K562 (cell line): ENCODE data around the gene LETM1. TPM values are rescaled to one million over a fixed set of nuclear protein-coding genes. Genes with fewer than 3 reads are reported as not detected.

Experiments used
- BACH1 ChIP-seq: fragments of 200-800 bp; sonication (Bioruptor generic); IDR thresholded peaks from 2 replicates; pipeline ENCODE4 v1.6.1; 2016; ENCODE audit warnings: missing genetic modification characterization, missing compliant biosample characterization
- BMI1 ChIP-seq: fragments of 150-350 bp; IDR thresholded peaks from 2 replicates; pipeline ENCODE4 v1.6.1; 2014; ENCODE audit warnings: low read length
- E2F4 ChIP-seq: sonication (generic); formaldehyde crosslinking; IDR thresholded peaks from 2 replicates; pipeline ENCODE4 v1.8.0; 2022; ENCODE audit warnings: mild to moderate bottlenecking, low read depth, missing genetic modification reagents
- ELF2 ChIP-seq: fragments of 250-450 bp; sonication (Bioruptor Pico); IDR thresholded peaks from 2 replicates; pipeline ENCODE4 v1.5.0; 2021; ENCODE audit warnings: mild to moderate bottlenecking
- HDAC1 ChIP-seq, 2 experiments: fragments of 450-650 bp; IDR thresholded peaks; 2 replicates each; pipeline ENCODE4 v1.6.1; 2016 to 2017; ENCODE audit warnings: inconsistent platforms in 1 of 2, mild to moderate bottlenecking in 1 of 2, moderate library complexity in 1 of 2
- HMGN3 ChIP-seq: IDR thresholded peaks from 2 replicates; pipeline ENCODE4 v1.6.1; 2011; ENCODE audit warnings: borderline replicate concordance, low read depth, mild to moderate bottlenecking, mixed read lengths, low read length; ENCODE audit not compliant: insufficient read length; ENCODE audit errors: extremely low read depth
- KDM1A ChIP-seq, 2 experiments: fragments of 450-650 bp; IDR thresholded peaks; 2 replicates each; pipeline ENCODE4 v1.6.1; 2016; ENCODE audit warnings: mild to moderate bottlenecking in 2 of 2
- KDM2B ChIP-seq: fragments of 250-450 bp; sonication (Bioruptor Pico); IDR thresholded peaks from 2 replicates; pipeline ENCODE4 v1.8.0; 2021; ENCODE audit warnings: mild to moderate bottlenecking, moderate library complexity
- MAZ ChIP-seq, 2 experiments: fragments of 450-650 bp in 1 of 2; sonication (generic) in 1 of 2; formaldehyde crosslinking; IDR thresholded peaks in 1 of 2; conservative IDR thresholded peaks in 1 of 2; 2 replicates each; pipeline versions ENCODE4 v1.4.0 to v1.5.0; 2020; ENCODE audit warnings: mild to moderate bottlenecking in 1 of 2, missing genetic modification reagents in 1 of 2
- NFATC3 ChIP-seq: fragments of 450-650 bp; IDR thresholded peaks from 2 replicates; pipeline ENCODE4 v1.6.1; 2017; ENCODE audit warnings: mild to moderate bottlenecking
- NFIC ChIP-seq: fragments of 450-650 bp; IDR thresholded peaks from 2 replicates; pipeline ENCODE4 v1.6.1; 2017; ENCODE audit warnings: mild to moderate bottlenecking, inconsistent platforms
- POLR2AphosphoS5 ChIP-seq: IDR thresholded peaks from 2 replicates; pipeline ENCODE4 v1.6.1; 2011; ENCODE audit warnings: mild to moderate bottlenecking, low read depth, low read length, moderate library complexity; ENCODE audit not compliant: control insufficient read depth, insufficient read depth
- RBFOX2 ChIP-seq: fragments of 200-400 bp; formaldehyde crosslinking; IDR thresholded peaks from 2 replicates; pipeline ENCODE4 v1.6.1; 2017; ENCODE audit warnings: low read depth, mild to moderate bottlenecking, low read length, moderate library complexity
- TBP ChIP-seq: optimal IDR thresholded peaks from 2 replicates; pipeline ENCODE3; 2011; ENCODE audit warnings: low read depth, low read length, improper control_type of control experiment
- THAP7 ChIP-seq: fragments of 250-450 bp; sonication (Bioruptor Pico); IDR thresholded peaks from 2 replicates; pipeline ENCODE4 v1.5.0; 2021
- ZBTB11 ChIP-seq, 3 experiments: fragments of 200-800 bp in 1 of 3; fragments of 250-450 bp in 1 of 3; fragments of 450-650 bp in 1 of 3; sonication (Bioruptor Pico) in 1 of 3; sonication (Bioruptor generic) in 1 of 3; formaldehyde crosslinking in 1 of 3; IDR thresholded peaks; 2 replicates each; pipeline versions ENCODE4 v1.6.1 to v1.8.0; 2016 to 2022; ENCODE audit warnings: mild to moderate bottlenecking in 2 of 3, missing genetic modification characterization in 2 of 3, missing compliant biosample characterization in 1 of 3, moderate library complexity in 1 of 3
- ZNF197 ChIP-seq: fragments of 200-800 bp; sonication (Bioruptor generic); IDR thresholded peaks from 2 replicates; pipeline ENCODE4 v1.6.1; 2016; ENCODE audit warnings: low read depth, missing genetic modification characterization, missing compliant biosample characterization
- ZNF395 ChIP-seq: fragments of 200-800 bp; sonication (Bioruptor generic); IDR thresholded peaks from 2 replicates; pipeline ENCODE4 v1.6.1; 2017; ENCODE audit warnings: missing genetic modification characterization, missing compliant biosample characterization
- ZNF584 ChIP-seq: fragments of 200-800 bp; sonication (Bioruptor generic); IDR thresholded peaks from 2 replicates; pipeline ENCODE4 v1.6.1; 2016; ENCODE audit warnings: low read depth, mild to moderate bottlenecking, missing genetic modification characterization, missing compliant biosample characterization
- polyA plus RNA-seq, 8 experiments: library from polyadenylated mRNA; depleted of rRNA in 4 of 8; stranded (reverse) in 5 of 8; unstranded in 3 of 8; fragments of >200 nt; fragmentation: Nextera tagmentation in 2 of 8; fragmentation: Illumina TruSeq in 1 of 8; extraction: Ambion mirVana in 2 of 8; extraction: Trizol in 1 of 8; gene quantifications; 2 replicates each; pipeline versions ENCODE4 v1.2.1 to v1.2.3, GENCODE V29; 2011 to 2014; ENCODE audit warnings: inconsistent platforms in 1 of 8, missing spikeins in 1 of 8
- total RNA-seq, 7 experiments: library from RNA; depleted of rRNA in 6 of 7; stranded (reverse); fragments of >200 nt in 6 of 7; fragmentation: Illumina TruSeq in 2 of 7; extraction: Trizol in 2 of 7; gene quantifications; 2 replicates each; pipeline versions ENCODE4 v1.2.1 to v1.2.3, GENCODE V29; 2011 to 2021; ENCODE audit warnings: low replicate concordance in 1 of 7

Gene LETM1
- total and polyA plus RNA-seq, 9 of the 15 experiments (the other 6 are each of a cell fraction or from before 2014, with no cell fraction given), result 3.9 to 109 (median 35.0) TPM

- TF ChIP-seq E2F4 (CRISPR knock-in tag) (peak; percentile 89; the same call in 1 of the 2 replicates), MAZ (CRISPR knock-in tag; conservative IDR thresholded peaks at IDR 0.05 in 1 of 2, IDR thresholded peaks at IDR 0.05 in 1 of 2) (peak; percentile 70 to 93), NFIC (peak; percentile 78), THAP7 (peak; percentile 74; the same call in 1 of the 2 replicates), KDM1A (IDR thresholded peaks at IDR 0.05) (no peak), RBFOX2 (peak; percentile 94), BACH1 (peak; percentile 43), NFATC3 (no peak), KDM2B (CRISPR knock-in tag) (peak; percentile 69; the same call in 1 of the 2 replicates), POLR2AphosphoS5 (peak; percentile 61), TBP (peak; percentile 61), ELF2 (CRISPR knock-in tag) (0 out of 2 replicates have a peak, but pooled peaks have one; percentile 47), ZNF584 (CRISPR knock-in tag) (peak; percentile 79), ZNF395 (CRISPR knock-in tag) (peak; percentile 97), BMI1 (no peak), HDAC1 (IDR thresholded peaks at IDR 0.05) (peak in 1 of 2 experiments; percentile 78; a peak in 2 of 4 replicates), ZNF197 (CRISPR knock-in tag) (peak; percentile 68), HMGN3 (peak; percentile 3), ZBTB11 (CRISPR knock-in tag; IDR thresholded peaks at IDR 0.05) (peak in 2 of 3 experiments; percentile 43 to 82; a peak in 3 of 6 replicates)
Measured at GRCh38 chr4:1870578-1871443, 14.9 kb upstream of the LETM1 start, which contains the start of gene NSD2 (continued).
